Hindlimb muscle (tissue), 1 donor: ENCODE measurements around the gene FBLN7. TPM values are rescaled to one million over a fixed set of nuclear protein-coding genes. Genes with fewer than 3 reads are reported as not detected.

ENCODE experiments used
- DNase-seq: peaks from one replicate; pipeline ENCODE4 v3.0.0-alpha.2; 2013
- polyA plus RNA-seq: library from polyadenylated mRNA; unstranded; fragments of 120-200 nt; gene quantifications from one replicate; pipeline ENCODE4 v1.2.1, GENCODE V29; 2013; ENCODE audit not compliant: insufficient read length

FBLN7 gene
- polyA plus RNA-seq, 1 donor, result 8.5 TPM

- no peak for DNase-seq
Observed at GRCh38 chr2:112157472-112157871, 19.3 kb downstream of the FBLN7 start.

GRCh38 chr2:112159454-112159921, 21.3 kb downstream of the FBLN7 start:
- no peak for DNase-seq

GRCh38 chr2:112160283-112161250, 22.4 kb downstream of the FBLN7 start:
- no peak for DNase-seq

- no peak for DNase-seq
Observed at GRCh38 chr2:112161431-112162145, 23.4 kb downstream of the FBLN7 start.

GRCh38 chr2:112162341-112162740, 24.2 kb downstream of the FBLN7 start:
- no peak for DNase-seq

- DNase-seq, result no peak
Observed at GRCh38 chr2:112162956-112163355, 24.8 kb downstream of the FBLN7 start.

- no peak for DNase-seq
Observed at GRCh38 chr2:112163541-112163981, 25.4 kb downstream of the FBLN7 start.

- DNase-seq, result no peak
Observed at GRCh38 chr2:112164876-112165275, 26.7 kb downstream of the FBLN7 start.

GRCh38 chr2:112165296-112165695, 27.1 kb downstream of the FBLN7 start:
- no peak for DNase-seq

- no peak for DNase-seq
Observed at GRCh38 chr2:112166806-112167499, 28.8 kb downstream of the FBLN7 start.

- DNase-seq, result no peak
Observed at GRCh38 chr2:112168422-112169124, 30.4 kb downstream of the FBLN7 start.

- no peak for DNase-seq
Observed at GRCh38 chr2:112170495-112170894, 32.3 kb downstream of the FBLN7 start.

- DNase-seq, result no peak
Observed at GRCh38 chr2:112173646-112174319, 35.6 kb downstream of the FBLN7 start.

- DNase-seq, result no peak
Observed at GRCh38 chr2:112174383-112174782, 36.2 kb downstream of the FBLN7 start.

- no peak for DNase-seq
Observed at GRCh38 chr2:112175333-112175732, 37.1 kb downstream of the FBLN7 start.

GRCh38 chr2:112175958-112176573, 37.9 kb downstream of the FBLN7 start:
- no peak for DNase-seq

- no peak for DNase-seq
Observed at GRCh38 chr2:112181571-112182290, 43.5 kb downstream of the FBLN7 start.

GRCh38 chr2:112182581-112183034, 44.4 kb downstream of the FBLN7 start:
- DNase-seq, result no peak

- no peak for DNase-seq
Observed at GRCh38 chr2:112183327-112184025, 45.3 kb downstream of the FBLN7 start.

- DNase-seq, result no peak
Observed at GRCh38 chr2:112184121-112184520, 45.9 kb downstream of the FBLN7 start.
